A549 (cell line): ENCODE measurements around the gene UBA3. TPM values are rescaled to one million over a fixed set of nuclear protein-coding genes. Genes with fewer than 3 reads are reported as not detected.

Experiments used
- ATAC-seq, 2 experiments: fragments of 200-7000 bp in 1 of 2; fragments of >200 bp in 1 of 2; cut with Nextera tagmentation in 1 of 2; cut with Tn5 transposase in 1 of 2; 3 replicates each; pipeline versions ENCODE4 v1.8.0 to v1.9.1; 2018 to 2020; ENCODE audit warnings: mild to moderate bottlenecking in 1 of 2, moderate library complexity in 1 of 2
- CTCF ChIA-PET: fragments of 300-600 bp; sonication (Branson Sonifier 250); formaldehyde crosslinking; extraction: SDS; loops from one replicate; lab custom pipeline; 2021; ENCODE audit warnings: antibody characterized with exemption, inconsistent platforms; lab: Yijun Ruan, JAX
- POLR2A ChIA-PET: fragments of 350-600 bp; formaldehyde crosslinking; extraction: SDS; loops from one replicate; lab custom pipeline; 2021; ENCODE audit warnings: antibody characterized with exemption, inconsistent platforms; lab: Yijun Ruan, JAX
- DNase-seq, 2 experiments: peaks; one replicate each; pipeline versions ENCODE4 v3.0.0 to v3.0.0-alpha.2; 2011 to 2016; ENCODE audit warnings: low read depth in 1 of 2, low spot score in 1 of 2
- FAIRE-seq: peaks from 2 replicates; lab custom pipeline; 2011; peaks lifted over from hg19 to GRCh38; lab: Jason Lieb, UNC
- H3K27ac ChIP-seq, 2 experiments: fragments of >200 bp; sonication (Bioruptor Twin); formaldehyde crosslinking; 3 replicates each; pipeline ENCODE4 v1.5.1; 2016 to 2017
- H3K4me1 ChIP-seq: fragments of >200 bp; sonication (Bioruptor Twin); formaldehyde crosslinking; 3 replicates; pipeline ENCODE4 v1.6.1; 2016
- H3K4me2 ChIP-seq: fragments of >200 bp; sonication (Bioruptor Twin); formaldehyde crosslinking; 3 replicates; pipeline ENCODE4 v1.6.1; 2016
- H3K4me3 ChIP-seq: fragments of >200 bp; sonication (Bioruptor Twin); formaldehyde crosslinking; 3 replicates; pipeline ENCODE4 v1.5.1; 2016
- H3K9me3 ChIP-seq: fragments of >200 bp; sonication (Bioruptor Twin); formaldehyde crosslinking; 3 replicates; pipeline ENCODE4 v1.6.1; 2016
- ATOH8 ChIP-seq: fragments of 250-450 bp; sonication (Bioruptor Pico); IDR thresholded peaks from 2 replicates; pipeline ENCODE4 v1.5.0; 2020; ENCODE audit warnings: low read depth, mild to moderate bottlenecking, moderate library complexity
- BHLHE40 ChIP-seq: IDR thresholded peaks from 2 replicates; pipeline ENCODE4 v1.6.1; 2012; ENCODE audit warnings: low read depth, low read length, inconsistent platforms
- CBX2 ChIP-seq: fragments of 200-600 bp; sonication (generic); IDR thresholded peaks from 2 replicates; pipeline ENCODE4 v1.6.1; 2016; ENCODE audit warnings: low read depth, mild to moderate bottlenecking, borderline replicate concordance
- CEBPB ChIP-seq, 2 experiments: fragments of >200 bp in 1 of 2; sonication (Bioruptor Twin) in 1 of 2; formaldehyde crosslinking in 1 of 2; IDR thresholded peaks; 2 replicates each; pipeline ENCODE4 v1.6.1; 2012 to 2016
- EHMT2 ChIP-seq: fragments of 200-600 bp; sonication (generic); IDR thresholded peaks from 2 replicates; pipeline ENCODE4 v1.6.1; 2016; ENCODE audit warnings: antibody characterized with exemption, low read depth, mild to moderate bottlenecking, moderate library complexity
- ESRRA ChIP-seq: fragments of 150-350 bp; IDR thresholded peaks from 2 replicates; pipeline ENCODE4 v1.6.1; 2014; ENCODE audit warnings: mild to moderate bottlenecking, low read length, borderline replicate concordance
- FOSL2 ChIP-seq, 2 experiments: fragments of 450-650 bp in 1 of 2; fragments of >200 bp in 1 of 2; sonication (Bioruptor Twin) in 1 of 2; formaldehyde crosslinking; IDR thresholded peaks; 2 replicates each; pipeline versions ENCODE4 v1.5.0 to v1.6.1; 2016 to 2020; ENCODE audit warnings: mild to moderate bottlenecking in 1 of 2, moderate library complexity in 1 of 2
- HOXA7 ChIP-seq: fragments of 250-450 bp; sonication (Bioruptor Pico); IDR thresholded peaks from 2 replicates; pipeline ENCODE4 v1.5.0; 2020; ENCODE audit warnings: mild to moderate bottlenecking, moderate library complexity
- HOXB13 ChIP-seq: fragments of 250-450 bp; sonication (Bioruptor Pico); IDR thresholded peaks from 2 replicates; pipeline ENCODE4 v1.5.0; 2020; ENCODE audit warnings: low read depth, mild to moderate bottlenecking, moderate library complexity
- HOXB5 ChIP-seq: fragments of 250-450 bp; sonication (Bioruptor Pico); IDR thresholded peaks from 2 replicates; pipeline ENCODE4 v1.5.0; 2020; ENCODE audit warnings: mild to moderate bottlenecking, moderate library complexity
- KDM5A ChIP-seq: fragments of 200-600 bp; sonication (generic); IDR thresholded peaks from 2 replicates; pipeline ENCODE4 v1.6.1; 2016; ENCODE audit warnings: antibody characterized with exemption, mild to moderate bottlenecking
- MAFK ChIP-seq: fragments of 450-650 bp; IDR thresholded peaks from 2 replicates; pipeline ENCODE4 v1.6.1; 2014; ENCODE audit not compliant: partially characterized antibody
- NFE2L2 ChIP-seq: fragments of 150-350 bp; conservative IDR thresholded peaks from 2 replicates; pipeline ENCODE4 v1.6.1; 2014; ENCODE audit warnings: low read length
- NR3C1 ChIP-seq: fragments of >200 bp; sonication (Bioruptor Twin); formaldehyde crosslinking; IDR thresholded peaks from 3 replicates; pipeline ENCODE4 v1.6.1; 2017
- PBX3 ChIP-seq: IDR thresholded peaks from 2 replicates; pipeline ENCODE4 v1.6.1; 2012
- POLR2A ChIP-seq: IDR thresholded peaks from 2 replicates; pipeline ENCODE4 v1.6.1; 2012; ENCODE audit warnings: mild to moderate bottlenecking, low read length
- RARB ChIP-seq: fragments of 250-450 bp; sonication (Bioruptor Pico); IDR thresholded peaks from 2 replicates; pipeline ENCODE4 v1.8.0; 2021; ENCODE audit warnings: mild to moderate bottlenecking, moderate library complexity
- RCOR1 ChIP-seq: fragments of 150-350 bp; IDR thresholded peaks from 2 replicates; pipeline ENCODE4 v1.6.1; 2014; ENCODE audit warnings: antibody characterized with exemption, low read length, low read depth
- RFX5 ChIP-seq: fragments of 450-650 bp; IDR thresholded peaks from 2 replicates; pipeline ENCODE4 v1.7.1; 2014; ENCODE audit warnings: antibody characterized with exemption, mild to moderate bottlenecking, moderate library complexity
- RNF2 ChIP-seq: fragments of 200-600 bp; sonication (generic); IDR thresholded peaks from 2 replicates; pipeline ENCODE4 v1.6.1; 2016; ENCODE audit warnings: low read depth, mild to moderate bottlenecking, antibody characterized with exemption, moderate library complexity, borderline replicate concordance
- WGBS: methylation state at CpG from one replicate; pipeline ENCODE4 v1.1.6; 2017; ENCODE audit errors: missing lambda C conversion rate; 5-methylcytosine and 5-hydroxymethylcytosine counted together
- polyA plus RNA-seq, 4 experiments: library from polyadenylated mRNA; depleted of rRNA in 3 of 4; stranded (reverse); fragments of >200 nt; fragmentation: RNase III in 1 of 4; extraction: RNeasy Plus Mini Kit Qiagen cat#74134 plus additional on column Dnase treatment in 1 of 4; gene quantifications; 2 replicates in 3 of 4; 3 replicates in 1 of 4; pipeline ENCODE4 v1.2.3, GENCODE V29; 2011 to 2017

The UBA3 gene
- polyA plus RNA-seq, 2 of the 4 experiments (the other 2 are of a cell fraction): 50.0 to 62.7 TPM

DNA sequence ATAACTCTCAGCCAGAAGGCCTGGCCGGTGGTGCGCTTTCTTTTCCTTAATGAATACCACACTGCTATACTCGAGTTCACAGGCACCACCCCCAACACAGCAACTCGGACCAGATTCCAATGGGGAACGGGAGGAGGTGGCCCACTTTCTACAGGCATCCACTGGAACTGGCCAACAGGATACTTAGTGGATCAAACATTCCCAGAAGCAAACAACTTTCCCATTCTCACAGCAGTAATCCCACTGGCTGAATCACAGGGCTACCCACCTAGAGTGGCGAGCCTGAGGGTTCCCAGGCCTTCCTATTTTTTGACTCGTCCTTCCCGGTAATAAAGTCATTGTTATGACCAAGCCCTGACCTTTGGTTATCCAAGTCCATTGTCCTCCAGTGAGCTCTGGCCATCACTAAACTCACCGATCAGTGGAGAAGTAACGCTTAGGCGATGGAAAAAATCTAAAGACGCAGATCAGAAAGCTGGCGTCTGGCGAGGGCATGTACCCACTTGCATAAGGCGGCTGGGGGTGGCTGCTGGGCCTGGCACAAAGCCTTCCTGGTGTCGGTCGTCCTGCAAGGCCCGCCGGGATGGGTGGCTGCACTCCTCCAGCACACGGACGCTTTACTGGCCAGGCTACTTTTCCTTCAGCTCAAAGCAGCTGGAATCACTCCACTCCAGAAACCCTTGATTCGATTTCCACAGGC is 67.9 kb downstream of the UBA3 start:
- Histone ChIP-seq H3K27ac (peak overlapping the region; percentile 89 to 100; a peak in 5 of 6 replicates), H3K9me3 (no peaks in the 10 kb centered on the region), H3K4me3 (peak overlapping the region; percentile 57), H3K4me2 (peak overlapping the region; percentile 71)
- FAIRE-seq: no peak
- POLR2A ChIA-PET: no interaction called here
- no peak for DNase-seq
- CTCF ChIA-PET: interaction anchor here (1.7 to 2.1 kb wide), 3 partner anchors 11 to 15 kb away, joined by 6 to 7 read pairs (median 7); no protein-coding TSS in a partner anchor
- no peak for TF ChIP-seq RCOR1
- no peak for TF ChIP-seq PBX3
- no peak for TF ChIP-seq NR3C1
- no peak for TF ChIP-seq BHLHE40
- TF ChIP-seq MAFK: no peak
- TF ChIP-seq, all 56 proteins: peak for 0
- no peak for ATAC-seq
- WGBS: 89% methylated on average over 22 of the region's 22 CpGs
- peaks cover 13% of the 10 kb centered on the region; the same call in 2 of the 3 replicates for H3K4me1 ChIP-seq

GRCh38 chr3:69011096-69011730 is 69.0 kb downstream of the UBA3 start:
- Histone ChIP-seq H3K4me1 (peaks cover 13% of the 10 kb centered on the region; the same call in 2 of the 3 replicates), H3K9me3 (no peaks in the 10 kb centered on the region), H3K4me3 (no peak overlapping the region), H3K4me2 (no peak overlapping the region), H3K27ac (no peak overlapping the region)
- 94% methylated on average over 8 of the region's 8 CpGs for WGBS
- ChIA-PET CTCF (interaction anchor here (0.9 to 1.7 kb wide), 2 partner anchors 14 to 412 kb away, joined by 3 to 7 read pairs; no protein-coding TSS in a partner anchor), POLR2A (no interaction called here)
- ATAC-seq: no peak
- no peak for FAIRE-seq
- TF ChIP-seq CBX2 (no peak), POLR2A (no peak), RARB (CRISPR knock-in tag) (no peak), CEBPB (IDR thresholded peaks at IDR 0.05) (no peak), HOXB13 (no peak), ATOH8 (CRISPR knock-in tag) (no peak), NFE2L2 (no peak)
- no peak for DNase-seq

DNA sequence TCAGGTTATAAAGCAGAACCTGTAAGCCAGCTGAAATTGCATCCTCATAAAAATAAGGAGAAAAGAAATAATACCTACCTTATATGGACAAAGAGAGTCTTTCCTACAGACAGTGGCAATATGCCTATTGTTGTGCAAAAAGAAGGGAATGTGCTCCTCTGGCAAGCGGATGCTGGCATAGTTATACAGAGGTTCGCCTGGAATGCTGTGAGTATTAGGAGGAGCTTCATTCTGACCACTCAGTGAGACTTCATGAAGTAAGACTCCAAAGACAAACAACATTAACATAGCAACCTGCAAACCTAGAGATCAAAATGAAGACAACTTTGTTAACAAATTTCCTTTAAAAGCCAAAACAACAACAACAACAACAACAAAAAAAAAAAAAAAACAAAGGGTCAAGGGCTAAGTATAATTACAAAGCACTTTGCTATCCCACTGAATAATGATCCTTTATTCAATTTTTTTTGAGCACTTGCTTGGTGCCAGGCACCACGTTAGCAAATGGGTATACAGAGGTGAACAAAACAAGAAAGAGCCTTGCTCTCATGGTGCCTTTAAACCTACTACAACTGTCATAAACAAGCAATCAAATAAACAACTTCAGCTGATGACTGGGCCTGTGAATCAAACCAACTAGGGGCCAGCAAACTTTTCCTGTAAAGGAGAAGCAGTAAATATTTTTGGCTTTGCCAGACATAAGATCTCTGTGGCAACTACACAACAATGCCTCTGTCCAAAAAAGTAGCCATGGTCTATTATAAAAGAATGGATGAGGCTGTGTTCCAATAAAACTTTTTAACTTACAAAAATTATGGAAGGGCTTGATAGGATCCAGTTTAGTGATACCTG is 70.4 kb downstream of the UBA3 start:
- no peak for TF ChIP-seq RNF2
- no peak for TF ChIP-seq KDM5A
- TF ChIP-seq FOSL2 (IDR thresholded peaks at IDR 0.05): no peak
- no peak for TF ChIP-seq FOSL2 (CRISPR knock-in tag; IDR thresholded peaks at IDR 0.05)
- no peak for TF ChIP-seq RFX5
- TF ChIP-seq HOXA7 (CRISPR knock-in tag): no peak
- no peak for TF ChIP-seq ESRRA
- TF ChIP-seq HOXB5 (CRISPR knock-in tag): no peak
- TF ChIP-seq EHMT2: no peak
- DNase-seq (no peak), ATAC-seq (no peak), FAIRE-seq (no peak)
- Histone ChIP-seq H3K9me3 (no peaks in the 10 kb centered on the region), H3K4me1 (peaks cover 12% of the 10 kb centered on the region; the same call in 2 of the 3 replicates), H3K4me2 (no peak overlapping the region), H3K27ac (no peak overlapping the region), H3K4me3 (no peak overlapping the region)
- CTCF ChIA-PET: no interaction called here
- POLR2A ChIA-PET: no interaction called here
- 75% methylated on average over 3 of the region's 3 CpGs for WGBS
